ENCODE results near the gene SHPK. TPM values are rescaled to one million over a fixed set of nuclear protein-coding genes. Genes with fewer than 3 reads are reported as not detected.
"Not testable (repeated sequence)": the region's sequence is repeated elsewhere in the genome, so short reads cannot be mapped to it uniquely, and the experiment has no call there.

Gene SHPK
- total and polyA plus RNA-seq, 9 donors = 6.3 to 9.3 (median 7.7) TPM

DNA sequence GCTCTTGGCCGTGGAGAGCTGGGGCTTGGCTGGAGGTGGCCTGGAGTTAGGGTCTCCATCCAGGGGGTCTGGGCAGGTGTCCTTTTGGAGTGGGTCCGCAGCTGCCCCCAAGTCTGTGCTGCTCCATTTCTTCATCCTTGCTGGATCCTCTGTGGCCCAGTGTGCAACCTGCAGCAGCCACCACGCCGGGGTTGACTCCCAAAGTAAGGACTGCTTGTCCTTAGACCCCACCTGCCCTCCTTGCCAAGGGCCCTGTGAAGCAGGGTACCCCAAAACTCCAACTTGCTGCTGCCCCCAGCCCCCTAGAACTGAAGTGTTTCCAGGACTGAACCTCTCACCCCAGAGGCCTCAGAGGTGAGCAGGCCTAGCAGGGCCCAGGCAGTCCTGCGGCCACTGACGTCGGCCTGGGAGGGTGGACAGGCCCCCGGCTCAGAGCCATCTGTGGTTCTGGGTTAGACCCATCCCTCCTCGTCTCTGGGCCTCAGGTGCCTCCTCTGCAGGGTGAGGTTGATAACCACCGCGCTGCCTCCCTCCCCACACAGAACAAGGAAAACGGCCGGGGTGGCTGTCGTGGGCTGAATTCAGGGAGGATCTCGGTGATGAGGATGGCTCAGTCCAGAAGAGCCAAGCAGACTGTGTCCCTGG, 43.7 kb downstream of the SHPK start:
- 88% methylated on average over 14 of the region's 15 CpGs for WGBS (ENCODE audit: insufficient coverage)
- peaks cover 35% of the 10 kb centered on the region for H3K36me3 ChIP-seq (ENCODE audit: control insufficient read depth, insufficient read depth, low read length)

DNA sequence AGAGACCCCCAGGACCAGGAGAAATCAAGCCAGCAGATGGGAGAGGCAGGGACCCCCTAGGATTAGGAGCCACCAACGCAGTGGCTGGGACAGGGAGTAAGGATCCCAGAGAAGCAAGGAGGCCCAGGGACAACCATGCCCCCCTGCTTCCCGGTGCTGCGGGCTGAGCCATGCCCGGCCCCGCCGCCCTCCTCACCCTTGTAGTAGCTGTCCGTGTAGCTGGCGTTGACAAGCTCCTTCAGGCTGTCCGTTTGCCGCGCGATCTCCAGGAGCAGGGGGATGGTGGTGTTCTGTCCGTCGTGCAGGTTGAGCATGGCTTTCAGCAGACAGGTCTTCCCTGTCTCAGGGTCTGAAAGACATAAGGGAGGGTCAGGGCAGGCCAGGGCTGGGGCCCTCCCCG, 45.3 kb downstream of the SHPK start:
- no peak overlapping the region for H3K27ac ChIP-seq (ENCODE audit: low read length)
- DNase-seq = no peak
- no peaks in the 10 kb centered on the region for H3K9me3 ChIP-seq (replicated peaks; ENCODE audit: control insufficient read depth, low read depth, low read length)
- WGBS (ENCODE audit: insufficient coverage) = 86% methylated on average over 12 of the region's 15 CpGs
- H3K27me3 ChIP-seq (ENCODE audit: control insufficient read depth, insufficient read depth, low read length) = no peaks in the 10 kb centered on the region
- H3K36me3 ChIP-seq (ENCODE audit: control insufficient read depth, insufficient read depth, low read length) = peaks cover 44% of the 10 kb centered on the region
- peaks cover 16% of the 10 kb centered on the region for H3K4me1 ChIP-seq (ENCODE audit: control insufficient read depth, insufficient read depth, low read length)
- no peak overlapping the region for H3K4me3 ChIP-seq (ENCODE audit: low read length)

More for the DNA sequence above, 43.7 kb downstream of the SHPK start:
- Histone ChIP-seq H3K27me3 (ENCODE audit: control insufficient read depth, insufficient read depth, low read length) (no peaks in the 10 kb centered on the region), H3K27ac (ENCODE audit: low read length) (no peak overlapping the region), H3K4me1 (ENCODE audit: control insufficient read depth, insufficient read depth, low read length) (peaks cover 30% of the 10 kb centered on the region), H3K4me3 (ENCODE audit: low read length) (no peak overlapping the region), H3K9me3 (replicated peaks; ENCODE audit: control insufficient read depth, low read depth, low read length) (no peaks in the 10 kb centered on the region)
- no peak for DNase-seq

DNA sequence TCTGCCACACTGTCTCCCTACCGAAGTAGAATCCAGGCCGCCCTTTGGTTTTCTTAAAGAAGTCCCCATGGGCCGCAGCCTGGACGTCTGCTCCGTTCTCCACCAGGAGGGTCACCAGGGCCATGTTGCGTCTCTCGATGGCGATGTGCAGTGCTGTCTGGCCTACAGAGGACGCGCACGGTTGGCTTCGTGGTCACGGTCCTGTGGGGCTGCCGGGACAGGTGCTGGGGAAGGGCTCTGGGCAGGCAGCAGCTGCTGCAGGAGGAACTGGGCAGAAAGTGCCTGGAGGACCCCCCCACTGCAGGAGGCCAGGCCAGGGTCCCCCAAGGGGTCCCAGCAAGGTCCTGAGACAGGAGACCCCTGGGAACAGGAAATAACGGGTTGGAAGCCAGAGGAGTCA, 45.8 kb downstream of the SHPK start:
- peaks cover 13% of the 10 kb centered on the region for H3K4me1 ChIP-seq (ENCODE audit: control insufficient read depth, insufficient read depth, low read length)
- H3K36me3 ChIP-seq (ENCODE audit: control insufficient read depth, insufficient read depth, low read length) = peaks cover 49% of the 10 kb centered on the region
- DNase-seq = no peak
- no peaks in the 10 kb centered on the region for H3K9me3 ChIP-seq (replicated peaks; ENCODE audit: control insufficient read depth, low read depth, low read length)
- 82% methylated on average over 15 of the region's 15 CpGs for WGBS (ENCODE audit: insufficient coverage)
- no peak overlapping the region for H3K4me3 ChIP-seq (ENCODE audit: low read length)
- H3K27me3 ChIP-seq (ENCODE audit: control insufficient read depth, insufficient read depth, low read length) = no peaks in the 10 kb centered on the region
- H3K27ac ChIP-seq (ENCODE audit: low read length) = no peak overlapping the region

DNA sequence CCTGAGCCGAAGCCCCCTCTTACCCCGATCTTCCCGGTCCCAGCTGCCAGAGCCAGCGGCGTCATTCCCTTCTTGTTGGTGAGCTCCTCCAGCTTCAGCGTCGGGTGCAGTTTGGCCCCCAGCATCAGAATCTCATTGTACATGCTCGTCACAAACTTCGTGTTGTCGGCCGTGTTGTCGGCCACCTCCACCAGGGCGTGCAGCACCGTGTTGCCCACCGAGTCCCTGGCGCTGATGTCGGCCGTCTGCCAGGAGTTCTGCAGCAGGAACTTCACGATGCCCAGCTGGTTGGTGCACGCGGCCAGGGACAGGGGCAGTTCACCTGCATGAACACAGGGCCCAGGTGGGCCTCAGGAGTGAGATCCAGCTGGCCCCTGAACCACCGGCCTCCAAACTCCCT, 46.3 kb downstream of the SHPK start:
- H3K36me3 ChIP-seq (ENCODE audit: control insufficient read depth, insufficient read depth, low read length) = peaks cover 52% of the 10 kb centered on the region
- no peak overlapping the region for H3K27ac ChIP-seq (ENCODE audit: low read length)
- no peaks in the 10 kb centered on the region for H3K9me3 ChIP-seq (replicated peaks; ENCODE audit: control insufficient read depth, low read depth, low read length)
- no peaks in the 10 kb centered on the region for H3K27me3 ChIP-seq (ENCODE audit: control insufficient read depth, insufficient read depth, low read length)
- H3K4me3 ChIP-seq (ENCODE audit: low read length) = no peak overlapping the region
- no peak for DNase-seq
- 95% methylated on average over 21 of the region's 22 CpGs for WGBS (ENCODE audit: insufficient coverage)
- peaks cover 9% of the 10 kb centered on the region for H3K4me1 ChIP-seq (ENCODE audit: control insufficient read depth, insufficient read depth, low read length)

DNA sequence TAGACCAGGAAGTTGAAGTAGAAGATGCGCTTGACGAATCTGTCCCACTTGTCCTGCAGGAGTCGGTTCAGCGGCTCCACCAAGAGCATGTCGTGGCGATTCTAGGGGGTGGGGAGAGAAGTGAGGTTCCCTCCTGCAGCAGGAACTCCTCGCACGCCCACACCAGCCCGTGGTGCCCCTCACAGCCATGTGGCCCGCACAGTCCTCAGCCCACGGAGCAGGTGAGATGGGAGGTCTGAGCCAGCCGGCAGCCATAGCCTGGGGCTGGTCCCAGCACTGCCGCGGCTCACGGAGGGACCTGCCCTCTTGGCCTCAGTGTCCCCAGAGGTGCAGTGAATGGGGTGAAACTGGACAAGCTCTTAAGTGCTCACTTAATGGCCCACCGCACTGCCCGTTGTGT, 50.2 kb downstream of the SHPK start:
- Histone ChIP-seq H3K36me3 (ENCODE audit: control insufficient read depth, insufficient read depth, low read length) (peaks cover 52% of the 10 kb centered on the region), H3K27me3 (ENCODE audit: control insufficient read depth, insufficient read depth, low read length) (no peaks in the 10 kb centered on the region), H3K4me3 (ENCODE audit: low read length) (no peak overlapping the region), H3K9me3 (replicated peaks; ENCODE audit: control insufficient read depth, low read depth, low read length) (no peaks in the 10 kb centered on the region), H3K4me1 (ENCODE audit: control insufficient read depth, insufficient read depth, low read length) (no peaks in the 10 kb centered on the region), H3K27ac (ENCODE audit: low read length) (no peak overlapping the region)
- no peak for DNase-seq
- 96% methylated on average over 16 of the region's 17 CpGs for WGBS (ENCODE audit: insufficient coverage)

DNA sequence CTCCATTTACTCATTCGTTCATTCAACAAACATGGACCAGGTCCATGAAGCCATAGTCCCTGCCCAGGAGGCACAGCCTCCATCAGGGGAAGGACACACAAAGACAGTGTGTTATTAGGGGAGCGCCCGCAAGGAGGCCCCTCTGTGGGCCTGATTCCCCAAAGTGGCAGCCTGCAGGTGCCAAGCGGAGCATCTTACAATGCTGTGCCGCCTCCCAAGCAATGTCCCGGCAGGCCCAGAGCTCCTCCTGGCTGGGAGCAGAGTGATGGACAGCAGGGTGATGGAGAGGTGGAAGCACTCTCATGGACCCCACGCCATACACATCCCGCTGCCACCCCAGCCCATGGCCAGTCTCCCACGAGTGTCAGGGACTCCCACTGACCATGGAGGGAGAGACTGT, 52.6 kb downstream of the SHPK start:
- H3K36me3 ChIP-seq (ENCODE audit: control insufficient read depth, insufficient read depth, low read length) = peaks cover 42% of the 10 kb centered on the region
- H3K4me3 ChIP-seq (ENCODE audit: low read length) = no peak overlapping the region
- 90% methylated on average over 5 of the region's 9 CpGs for WGBS (ENCODE audit: insufficient coverage)
- DNase-seq = no peak
- no peaks in the 10 kb centered on the region for H3K27me3 ChIP-seq (ENCODE audit: control insufficient read depth, insufficient read depth, low read length)
- H3K9me3 ChIP-seq (replicated peaks; ENCODE audit: control insufficient read depth, low read depth, low read length) = no peaks in the 10 kb centered on the region
- no peaks in the 10 kb centered on the region for H3K4me1 ChIP-seq (ENCODE audit: control insufficient read depth, insufficient read depth, low read length)
- no peak overlapping the region for H3K27ac ChIP-seq (ENCODE audit: low read length)

DNA sequence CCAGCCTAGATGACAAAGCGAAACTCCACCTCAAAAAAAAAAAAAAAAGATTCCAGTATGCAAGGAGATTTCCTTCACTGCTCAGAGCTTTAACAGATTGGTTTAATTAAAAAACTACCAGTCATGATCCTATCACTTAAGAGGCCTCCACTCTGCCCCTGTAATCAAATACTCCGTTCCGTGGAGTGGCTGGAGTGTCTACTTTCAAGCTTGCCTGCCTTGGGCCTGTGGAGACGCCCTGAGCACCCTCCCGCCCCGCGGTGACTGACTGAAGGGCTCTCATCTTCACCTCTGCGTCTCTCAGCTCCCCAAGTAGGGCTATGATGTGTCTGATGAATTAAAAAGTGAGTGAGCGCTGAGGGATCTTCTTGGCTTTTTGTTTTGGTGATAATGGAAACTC, 53.1 kb downstream of the SHPK start:
- Histone ChIP-seq H3K4me3 (ENCODE audit: low read length) (no peak overlapping the region), H3K9me3 (replicated peaks; ENCODE audit: control insufficient read depth, low read depth, low read length) (no peaks in the 10 kb centered on the region), H3K27me3 (ENCODE audit: control insufficient read depth, insufficient read depth, low read length) (no peaks in the 10 kb centered on the region), H3K36me3 (ENCODE audit: control insufficient read depth, insufficient read depth, low read length) (peaks cover 38% of the 10 kb centered on the region), H3K27ac (ENCODE audit: low read length) (no peak overlapping the region), H3K4me1 (ENCODE audit: control insufficient read depth, insufficient read depth, low read length) (no peaks in the 10 kb centered on the region)
- WGBS (ENCODE audit: insufficient coverage) = 50% methylated on average over 2 of the region's 9 CpGs
- no peak for DNase-seq

DNA sequence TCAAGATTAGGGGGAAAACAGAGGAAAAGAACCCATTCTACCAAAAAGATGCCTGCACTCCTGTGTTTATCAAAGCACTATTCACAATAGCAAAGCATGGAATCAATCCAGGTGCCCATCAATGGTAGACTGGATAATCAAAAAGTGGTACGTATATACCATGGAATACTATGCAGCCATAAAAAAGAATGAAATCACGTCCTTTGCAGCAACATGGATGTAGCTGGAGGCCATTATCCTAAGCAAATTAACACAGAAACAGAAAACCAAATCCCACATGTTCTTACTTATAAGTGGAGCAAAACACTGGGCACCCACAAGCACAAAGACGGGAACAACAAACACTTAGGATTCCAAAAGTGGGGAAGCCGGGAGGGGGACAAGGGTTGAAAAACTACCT, 57.4 kb downstream of the SHPK start:
- no CpG with 5 or more reads among the region's 4 CpGs for WGBS (ENCODE audit: insufficient coverage)
- not testable (repeated sequence) for H3K4me3 ChIP-seq (ENCODE audit: low read length); DNase-seq; H3K9me3 ChIP-seq (replicated peaks; ENCODE audit: control insufficient read depth, low read depth, low read length); H3K4me1 ChIP-seq (ENCODE audit: control insufficient read depth, insufficient read depth, low read length); H3K27me3 ChIP-seq (ENCODE audit: control insufficient read depth, insufficient read depth, low read length); H3K27ac ChIP-seq (ENCODE audit: low read length)
- H3K36me3 ChIP-seq (ENCODE audit: control insufficient read depth, insufficient read depth, low read length) = peaks cover 27% of the 10 kb centered on the region

DNA sequence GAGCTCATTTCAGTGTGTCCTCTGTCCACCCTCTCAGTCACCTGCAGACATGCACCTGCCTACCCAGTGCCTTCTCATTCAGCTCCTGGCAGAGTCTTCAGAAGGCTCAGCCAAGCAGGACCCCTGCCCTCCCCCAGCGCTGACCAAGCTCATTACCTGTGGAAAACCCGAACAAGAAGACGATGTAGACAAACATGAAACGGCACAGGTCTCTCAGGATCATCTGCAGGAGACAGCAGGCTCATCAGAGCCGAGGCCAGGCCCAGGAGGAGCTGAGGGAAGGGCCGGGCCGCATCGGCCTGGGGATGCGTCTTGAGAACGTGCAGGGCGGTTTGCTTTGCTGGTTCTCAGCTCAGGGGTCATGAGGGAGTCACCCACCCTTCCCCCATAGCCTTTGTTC, 59.1 kb downstream of the SHPK start:
- Histone ChIP-seq H3K36me3 (ENCODE audit: control insufficient read depth, insufficient read depth, low read length) (peaks cover 29% of the 10 kb centered on the region), H3K4me3 (ENCODE audit: low read length) (no peak overlapping the region), H3K4me1 (ENCODE audit: control insufficient read depth, insufficient read depth, low read length) (no peaks in the 10 kb centered on the region), H3K27ac (ENCODE audit: low read length) (no peak overlapping the region), H3K9me3 (replicated peaks; ENCODE audit: control insufficient read depth, low read depth, low read length) (no peaks in the 10 kb centered on the region), H3K27me3 (ENCODE audit: control insufficient read depth, insufficient read depth, low read length) (no peaks in the 10 kb centered on the region)
- WGBS (ENCODE audit: insufficient coverage) = 79% methylated on average over 5 of the region's 11 CpGs
- no peak for DNase-seq

DNA sequence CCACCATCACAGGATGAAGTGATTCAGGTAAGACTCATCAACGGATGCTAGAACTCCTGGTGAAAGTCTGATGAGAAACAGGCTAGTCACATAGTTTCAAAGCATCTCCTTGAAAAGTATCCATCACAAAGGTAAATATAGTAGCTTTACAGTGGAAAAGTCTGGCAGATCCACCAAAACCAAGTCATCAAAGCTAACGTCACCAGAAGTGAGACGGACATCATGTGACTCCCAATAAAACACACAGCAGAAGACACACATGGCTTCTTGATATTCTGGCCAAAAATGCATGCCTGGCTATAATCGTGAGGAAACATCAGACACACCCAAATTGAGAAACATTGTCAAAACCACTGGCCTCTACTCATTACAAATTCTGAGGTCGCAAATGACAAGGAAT, 60.5 kb downstream of the SHPK start:
- H3K4me1 ChIP-seq (ENCODE audit: control insufficient read depth, insufficient read depth, low read length) = no peaks in the 10 kb centered on the region
- peaks cover 39% of the 10 kb centered on the region for H3K36me3 ChIP-seq (ENCODE audit: control insufficient read depth, insufficient read depth, low read length)
- no peaks in the 10 kb centered on the region for H3K9me3 ChIP-seq (replicated peaks; ENCODE audit: control insufficient read depth, low read depth, low read length)
- H3K27me3 ChIP-seq (ENCODE audit: control insufficient read depth, insufficient read depth, low read length) = no peaks in the 10 kb centered on the region
- no peak overlapping the region for H3K27ac ChIP-seq (ENCODE audit: low read length)
- DNase-seq = no peak
- H3K4me3 ChIP-seq (ENCODE audit: low read length) = no peak overlapping the region
- WGBS (ENCODE audit: insufficient coverage) = 83% methylated on average over 2 of the region's 5 CpGs

DNA sequence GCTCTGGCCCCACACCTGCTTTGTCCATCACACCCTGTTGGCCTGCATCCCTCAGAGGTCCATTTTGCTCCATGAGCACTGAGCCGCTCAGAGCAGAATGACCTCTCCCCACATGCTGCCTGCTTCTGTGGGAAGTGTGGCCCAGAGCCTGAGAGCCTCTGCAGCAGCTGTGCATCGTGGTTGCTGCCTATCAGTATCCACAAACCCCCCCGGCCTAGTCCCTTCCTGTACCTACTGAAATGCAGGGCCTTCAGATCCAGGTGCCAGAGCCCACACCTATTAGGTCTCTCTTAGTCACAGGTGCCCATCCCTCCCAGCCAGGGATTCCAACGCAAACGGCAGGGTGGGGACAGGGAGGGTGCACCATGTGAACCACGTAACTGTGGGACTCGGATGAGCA, 61.8 kb downstream of the SHPK start:
- no peak overlapping the region for H3K4me3 ChIP-seq (ENCODE audit: low read length)
- DNase-seq = no peak
- H3K9me3 ChIP-seq (replicated peaks; ENCODE audit: control insufficient read depth, low read depth, low read length) = no peaks in the 10 kb centered on the region
- 86% methylated on average over 5 of the region's 7 CpGs for WGBS (ENCODE audit: insufficient coverage)
- H3K4me1 ChIP-seq (ENCODE audit: control insufficient read depth, insufficient read depth, low read length) = no peaks in the 10 kb centered on the region
- H3K27ac ChIP-seq (ENCODE audit: low read length) = no peak overlapping the region
- H3K27me3 ChIP-seq (ENCODE audit: control insufficient read depth, insufficient read depth, low read length) = no peaks in the 10 kb centered on the region
- peaks cover 34% of the 10 kb centered on the region for H3K36me3 ChIP-seq (ENCODE audit: control insufficient read depth, insufficient read depth, low read length)
